Panc1 (cell line): ENCODE data around the gene BCR. TPM values are rescaled to one million over a fixed set of nuclear protein-coding genes. Genes with fewer than 3 reads are reported as not detected.

ENCODE experiments used
- ATAC-seq: fragments of 200-7000 bp; cut with Tn5 transposase; 2 replicates; pipeline ENCODE4 v1.9.1; 2020; ENCODE audit warnings: mild to moderate bottlenecking, moderate library complexity
- BruUV-seq: library from RNA; stranded (reverse); fragments of 400-500 nt; replicated peaks from 2 replicates; lab custom pipeline; 2021; lab: Mats Ljungman, UMichigan
- CTCF ChIA-PET: fragments of 300-600 bp; sonication (Branson Sonifier 250); formaldehyde crosslinking; loops from one replicate; lab custom pipeline; 2022; ENCODE audit warnings: antibody characterized with exemption; lab: Charles Lee
- POLR2A ChIA-PET: fragments of 300-600 bp; sonication (Branson Sonifier 250); formaldehyde crosslinking; loops from one replicate; lab custom pipeline; 2022; ENCODE audit warnings: antibody characterized with exemption; lab: Charles Lee
- DNase-seq: peaks from one replicate; pipeline ENCODE4 v3.0.0-alpha.2; 2010; ENCODE audit warnings: low read depth, low spot score
- H3K27ac ChIP-seq: 2 replicates; pipeline ENCODE4 v1.5.1; 2011; ENCODE audit warnings: mild to moderate bottlenecking, low read length, inconsistent platforms
- H3K27me3 ChIP-seq: fragments of 200-500 bp; sonication (Bioruptor generic); 2 replicates; pipeline ENCODE4 v1.6.0; 2014; ENCODE audit warnings: low read length, inconsistent platforms; ENCODE audit not compliant: control insufficient read depth, insufficient read depth
- H3K36me3 ChIP-seq: fragments of 200-500 bp; sonication (Bioruptor generic); 2 replicates; pipeline ENCODE4 v1.5.1; 2014; ENCODE audit warnings: inconsistent platforms, mild to moderate bottlenecking, low read length, moderate library complexity; ENCODE audit not compliant: control insufficient read depth, insufficient read depth
- H3K4me1 ChIP-seq: 2 replicates; pipeline ENCODE4 v1.5.1; 2011; ENCODE audit warnings: inconsistent platforms, mild to moderate bottlenecking, low read length, moderate library complexity; ENCODE audit not compliant: control insufficient read depth, insufficient read depth
- H3K4me3 ChIP-seq, 2 experiments: 2 replicates each; pipeline ENCODE4 v1.5.1; 2011 to 2012; ENCODE audit warnings: low read depth in 2 of 2, low read length in 2 of 2, mild to moderate bottlenecking in 2 of 2, inconsistent platforms in 1 of 2, moderate library complexity in 1 of 2
- H3K9me3 ChIP-seq: fragments of 200-500 bp; sonication (Bioruptor generic); 2 replicates; pipeline ENCODE4 v1.5.1; 2014; ENCODE audit warnings: low read depth, mild to moderate bottlenecking, inconsistent platforms, low read length, moderate library complexity; ENCODE audit not compliant: control insufficient read depth, insufficient read depth
- CTCF ChIP-seq: fragments of 450-650 bp; IDR thresholded peaks from 2 replicates; pipeline ENCODE4 v1.5.1; 2017; ENCODE audit warnings: mild to moderate bottlenecking
- POLR2AphosphoS5 ChIP-seq: IDR thresholded peaks from 2 replicates; pipeline ENCODE4 v1.6.1; 2012; ENCODE audit warnings: mild to moderate bottlenecking, low read depth, low read length, moderate library complexity
- SIN3A ChIP-seq: IDR thresholded peaks from 2 replicates; pipeline ENCODE4 v1.6.1; 2012; ENCODE audit warnings: low read depth, mild to moderate bottlenecking, low read length, moderate library complexity, borderline replicate concordance; ENCODE audit not compliant: insufficient read depth
- TCF7L2 ChIP-seq: IDR thresholded peaks from 2 replicates; pipeline ENCODE4 v1.6.1; 2011; ENCODE audit warnings: mild to moderate bottlenecking, low read depth, low read length, inconsistent platforms
- in situ Hi-C: cut with HindIII; loops from 2 replicates; pipeline ENCODE4 v1.10.0; 2016; ENCODE audit warnings: low sequenced_read_pairs, low pct_unique_long_range_greater_than_20kb
- intact Hi-C: fragments of 100-400 bp; cut with micrococcal nuclease; formaldehyde crosslinking; loops from one replicate; pipeline ENCODE4 v1.10.0; 2022; ENCODE audit not compliant: unreplicated experiment
- total RNA-seq: library from RNA; stranded (reverse); gene quantifications from one replicate; pipeline ENCODE4 v1.2.1, GENCODE V29; 2021; ENCODE audit not compliant: unreplicated experiment
- TF ChIP-seq, protein P1 (sequence below), 2 experiments: IDR thresholded peaks; 2 replicates each; pipeline ENCODE4 v1.6.1; 2011 to 2012; ENCODE audit warnings: low read depth in 2 of 2, control low read depth in 1 of 2, low read length in 1 of 2, mild to moderate bottlenecking in 1 of 2, moderate library complexity in 1 of 2; ENCODE audit not compliant: insufficient read depth in 1 of 2

The BCR gene
- total RNA-seq, 1 experiment from 2014 or later: 32.1 TPM

DNA sequence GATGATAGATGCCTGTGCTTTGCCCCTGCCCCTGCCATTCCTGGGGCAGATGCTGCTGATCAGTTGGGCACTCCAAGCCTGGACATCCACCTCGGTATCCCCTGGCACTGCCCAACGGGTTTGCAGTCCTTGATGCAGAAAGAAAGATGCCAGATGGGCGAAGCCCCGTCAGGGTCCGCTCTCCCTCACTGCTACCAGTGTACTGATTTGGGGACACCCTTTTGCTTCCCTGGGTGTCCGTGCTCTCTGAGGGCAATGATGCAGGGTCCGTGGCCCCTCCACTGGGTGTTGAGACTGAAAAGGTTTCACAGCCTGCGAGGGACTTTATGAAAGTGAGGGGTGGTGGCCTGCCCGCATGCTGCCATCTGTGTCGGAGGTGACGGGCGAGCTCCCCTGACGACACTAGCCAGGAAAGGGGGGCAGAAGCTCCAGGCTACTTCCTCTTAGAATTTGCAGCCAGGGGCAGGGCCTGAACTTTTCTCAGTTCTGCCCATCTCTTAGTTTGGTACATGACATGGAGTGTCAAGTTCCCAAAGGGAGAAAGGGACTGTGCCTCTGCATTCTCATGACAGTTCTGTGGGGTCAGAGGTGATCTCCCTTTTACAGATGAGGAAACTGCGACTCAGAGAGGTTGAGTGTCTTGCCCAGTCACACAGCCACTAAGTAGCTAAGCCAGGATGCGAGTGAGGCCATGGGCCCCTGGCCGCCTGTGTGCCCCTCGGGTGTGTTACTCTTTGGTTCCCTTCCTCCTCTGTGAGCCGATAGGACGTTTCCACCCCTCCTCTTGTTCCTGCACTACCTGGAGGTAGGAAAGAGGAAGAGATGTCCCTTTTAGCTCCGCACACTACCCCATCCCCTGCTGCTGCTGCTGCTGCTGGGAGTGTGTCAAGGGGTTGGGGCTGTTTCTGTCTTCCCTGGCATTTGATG, 96.6 kb downstream of the BCR start:
- in situ Hi-C loops (no loop called here), intact Hi-C loops (no loop called here)
- CTCF ChIA-PET: no interaction called here
- POLR2A ChIA-PET: no interaction called here
- Histone ChIP-seq H3K4me3 (no peak overlapping the region), H3K27me3 (no peaks in the 10 kb centered on the region), H3K9me3 (no peaks in the 10 kb centered on the region), H3K36me3 (no peaks in the 10 kb centered on the region), H3K4me1 (no peaks in the 10 kb centered on the region), H3K27ac (no peak overlapping the region)
- DNase-seq: no peak
- no peak for ATAC-seq
- BruUV-seq: no TSS peak
- TF ChIP-seq POLR2AphosphoS5 (no peak), TCF7L2 (no peak), SIN3A (no peak), CTCF (no peak)
- TF ChIP-seq, protein P1, sequence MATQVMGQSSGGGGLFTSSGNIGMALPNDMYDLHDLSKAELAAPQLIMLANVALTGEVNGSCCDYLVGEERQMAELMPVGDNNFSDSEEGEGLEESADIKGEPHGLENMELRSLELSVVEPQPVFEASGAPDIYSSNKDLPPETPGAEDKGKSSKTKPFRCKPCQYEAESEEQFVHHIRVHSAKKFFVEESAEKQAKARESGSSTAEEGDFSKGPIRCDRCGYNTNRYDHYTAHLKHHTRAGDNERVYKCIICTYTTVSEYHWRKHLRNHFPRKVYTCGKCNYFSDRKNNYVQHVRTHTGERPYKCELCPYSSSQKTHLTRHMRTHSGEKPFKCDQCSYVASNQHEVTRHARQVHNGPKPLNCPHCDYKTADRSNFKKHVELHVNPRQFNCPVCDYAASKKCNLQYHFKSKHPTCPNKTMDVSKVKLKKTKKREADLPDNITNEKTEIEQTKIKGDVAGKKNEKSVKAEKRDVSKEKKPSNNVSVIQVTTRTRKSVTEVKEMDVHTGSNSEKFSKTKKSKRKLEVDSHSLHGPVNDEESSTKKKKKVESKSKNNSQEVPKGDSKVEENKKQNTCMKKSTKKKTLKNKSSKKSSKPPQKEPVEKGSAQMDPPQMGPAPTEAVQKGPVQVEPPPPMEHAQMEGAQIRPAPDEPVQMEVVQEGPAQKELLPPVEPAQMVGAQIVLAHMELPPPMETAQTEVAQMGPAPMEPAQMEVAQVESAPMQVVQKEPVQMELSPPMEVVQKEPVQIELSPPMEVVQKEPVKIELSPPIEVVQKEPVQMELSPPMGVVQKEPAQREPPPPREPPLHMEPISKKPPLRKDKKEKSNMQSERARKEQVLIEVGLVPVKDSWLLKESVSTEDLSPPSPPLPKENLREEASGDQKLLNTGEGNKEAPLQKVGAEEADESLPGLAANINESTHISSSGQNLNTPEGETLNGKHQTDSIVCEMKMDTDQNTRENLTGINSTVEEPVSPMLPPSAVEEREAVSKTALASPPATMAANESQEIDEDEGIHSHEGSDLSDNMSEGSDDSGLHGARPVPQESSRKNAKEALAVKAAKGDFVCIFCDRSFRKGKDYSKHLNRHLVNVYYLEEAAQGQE (IDR thresholded peaks at IDR 0.05; ENCODE audit: insufficient read depth in 1 of 2, low read depth in 2 of 2, low read length in 1 of 2): no peak

DNA sequence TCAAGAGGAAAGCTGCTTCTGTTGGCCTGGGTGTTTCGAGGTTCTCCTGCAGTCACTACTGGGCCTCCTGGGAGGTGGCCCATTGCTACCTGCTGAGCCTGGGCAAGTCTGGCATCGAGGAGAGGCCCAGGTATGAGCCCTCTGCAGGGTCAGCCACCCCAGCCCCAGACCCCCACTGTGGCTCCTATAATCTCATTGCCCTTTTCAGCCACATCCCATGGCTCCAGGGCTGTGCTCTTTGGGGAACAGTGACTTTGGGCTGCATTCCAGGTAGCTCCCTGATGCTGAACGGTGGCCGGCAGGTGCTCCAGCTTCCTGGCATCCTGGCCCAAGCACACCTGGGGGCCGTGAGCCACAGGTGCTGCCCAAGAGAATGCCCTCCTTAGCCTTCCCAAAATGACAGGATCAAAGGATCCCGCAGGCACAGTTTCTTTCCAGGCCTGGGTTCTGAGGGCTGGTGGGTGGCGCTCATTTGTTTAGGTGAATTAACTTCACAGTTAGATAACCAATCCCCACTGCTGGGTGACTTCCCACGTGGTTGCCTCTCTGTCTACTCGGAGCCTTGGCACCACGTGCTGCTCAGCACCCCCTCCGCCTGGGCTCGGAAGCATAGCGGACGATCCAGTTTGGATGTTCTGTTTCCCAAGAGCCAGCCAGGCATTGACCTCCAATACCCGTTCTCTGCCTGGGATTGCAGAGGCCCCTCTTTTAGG, 97.4 kb downstream of the BCR start:
- BruUV-seq: no TSS peak
- DNase-seq (no peak), ATAC-seq (no peak)
- ChIA-PET POLR2A (no interaction called here), CTCF (interaction anchor here (0.6 kb wide), 1 partner anchor 103 kb away, joined by 3 read pairs; no protein-coding TSS in a partner anchor)
- Histone ChIP-seq H3K36me3 (no peaks in the 10 kb centered on the region), H3K9me3 (no peaks in the 10 kb centered on the region), H3K4me1 (no peaks in the 10 kb centered on the region), H3K27me3 (no peaks in the 10 kb centered on the region), H3K27ac (no peak overlapping the region), H3K4me3 (no peak overlapping the region)
- intact Hi-C loops: no loop called here
- in situ Hi-C loops: no loop called here
- no peak for TF ChIP-seq SIN3A
- TF ChIP-seq, protein P1 (IDR thresholded peaks at IDR 0.05; ENCODE audit: insufficient read depth in 1 of 2, low read depth in 2 of 2, low read length in 1 of 2): no peak
- TF ChIP-seq POLR2AphosphoS5: no peak
- no peak for TF ChIP-seq TCF7L2
- TF ChIP-seq CTCF: no peak
